ENCODE results near the gene PDE7B. TPM values are rescaled to one million over a fixed set of nuclear protein-coding genes. Genes with fewer than 3 reads are reported as not detected.

The PDE7B gene
- total RNA-seq, 4 donors from 2014 or later, result 2.9 to 23.6 (median 5.2) TPM

DNA sequence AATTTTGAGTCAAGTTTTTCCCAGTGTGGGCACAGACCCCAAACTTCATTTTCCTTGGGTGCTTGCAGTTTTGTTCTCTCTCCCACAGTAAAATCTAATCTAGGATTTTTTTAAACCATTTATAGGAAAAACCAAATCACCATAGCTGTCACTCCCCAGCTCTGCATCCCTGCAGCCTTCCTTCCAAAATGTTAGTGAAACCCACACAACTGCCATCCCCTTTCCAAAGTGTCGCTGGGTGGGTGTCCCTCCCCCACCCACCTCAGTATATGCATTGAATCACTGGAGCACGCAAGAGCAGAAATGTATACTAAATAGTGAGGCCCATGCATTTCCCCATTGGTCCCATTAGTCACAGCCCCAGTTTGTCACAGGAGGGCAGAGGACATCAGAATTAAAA is 260.3 kb downstream of the PDE7B start:
- TF ChIP-seq, protein P1, sequence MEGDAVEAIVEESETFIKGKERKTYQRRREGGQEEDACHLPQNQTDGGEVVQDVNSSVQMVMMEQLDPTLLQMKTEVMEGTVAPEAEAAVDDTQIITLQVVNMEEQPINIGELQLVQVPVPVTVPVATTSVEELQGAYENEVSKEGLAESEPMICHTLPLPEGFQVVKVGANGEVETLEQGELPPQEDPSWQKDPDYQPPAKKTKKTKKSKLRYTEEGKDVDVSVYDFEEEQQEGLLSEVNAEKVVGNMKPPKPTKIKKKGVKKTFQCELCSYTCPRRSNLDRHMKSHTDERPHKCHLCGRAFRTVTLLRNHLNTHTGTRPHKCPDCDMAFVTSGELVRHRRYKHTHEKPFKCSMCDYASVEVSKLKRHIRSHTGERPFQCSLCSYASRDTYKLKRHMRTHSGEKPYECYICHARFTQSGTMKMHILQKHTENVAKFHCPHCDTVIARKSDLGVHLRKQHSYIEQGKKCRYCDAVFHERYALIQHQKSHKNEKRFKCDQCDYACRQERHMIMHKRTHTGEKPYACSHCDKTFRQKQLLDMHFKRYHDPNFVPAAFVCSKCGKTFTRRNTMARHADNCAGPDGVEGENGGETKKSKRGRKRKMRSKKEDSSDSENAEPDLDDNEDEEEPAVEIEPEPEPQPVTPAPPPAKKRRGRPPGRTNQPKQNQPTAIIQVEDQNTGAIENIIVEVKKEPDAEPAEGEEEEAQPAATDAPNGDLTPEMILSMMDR (IDR thresholded peaks at IDR 0.05), result no peak
- no peak for TF ChIP-seq POLR2AphosphoS5 (IDR thresholded peaks at IDR 0.05)
- Histone ChIP-seq H3K27ac (no peak overlapping the region), H3K27me3 (no peaks in the 10 kb centered on the region), H3K9me3 (no peaks in the 10 kb centered on the region), H3K36me3 (no peaks in the 10 kb centered on the region), H3K4me1 (peaks cover 2 to 22% (median 7%) of the 10 kb centered on the region in 3 donors), H3K4me3 (no peak overlapping the region)
- ATAC-seq, result no peak
- WGBS, 2 donors (ENCODE audit: low coverage in 1 of 2), result 80% methylated on average over 1 of the region's 2 CpGs; no CpG with 5 or more reads in 1 of the 2 donors

DNA sequence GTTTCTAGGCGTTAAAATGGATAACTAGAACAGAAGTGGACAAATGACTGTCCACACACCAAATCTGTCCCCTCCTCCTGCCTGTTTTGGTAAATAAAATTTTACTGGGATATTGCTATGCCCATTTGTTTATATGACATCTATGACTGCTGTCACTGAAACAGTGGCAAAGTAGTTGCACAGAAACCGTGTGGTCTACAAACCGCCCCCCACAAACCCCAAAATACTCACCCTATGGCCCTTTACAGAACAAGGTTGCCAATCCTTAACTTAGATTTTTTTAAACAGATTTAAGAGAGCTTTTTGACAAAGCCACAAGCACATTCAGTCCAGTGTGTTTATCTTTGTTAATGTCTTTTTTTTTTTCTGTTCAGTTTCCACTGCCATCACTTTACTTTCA is 260.8 kb downstream of the PDE7B start:
- TF ChIP-seq POLR2A (IDR thresholded peaks at IDR 0.05), result no peak
- TF ChIP-seq POLR2AphosphoS5 (IDR thresholded peaks at IDR 0.05), result no peak
- TF ChIP-seq, protein P1 (IDR thresholded peaks at IDR 0.05), result no peak
- no peak for TF ChIP-seq EP300 (IDR thresholded peaks at IDR 0.05)

DNA sequence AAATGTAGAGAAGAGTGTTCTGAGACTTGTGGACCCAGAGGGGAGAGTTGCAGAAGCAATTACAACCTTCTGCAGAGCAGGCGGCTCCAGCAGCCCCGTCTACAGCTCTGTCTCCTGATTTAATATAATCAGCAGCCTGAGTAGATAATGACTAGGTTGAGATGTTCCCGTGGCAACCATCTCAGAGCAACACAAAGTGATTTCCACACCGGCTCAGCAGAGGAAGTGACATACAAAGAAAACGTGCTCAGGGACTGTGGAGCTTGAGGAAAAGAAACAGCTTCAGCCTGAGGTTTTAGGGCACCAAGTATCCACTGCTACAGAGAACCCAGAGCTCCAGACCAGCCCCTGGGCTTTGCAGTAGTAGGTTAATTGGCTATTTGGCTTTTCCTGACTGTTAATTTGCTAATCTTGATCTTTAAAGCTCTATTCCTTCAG is 262.3 kb downstream of the PDE7B start:
- WGBS, 2 donors (ENCODE audit: low coverage in 1 of 2), result 2 to 10% methylated on average over 5 of the region's 5 CpGs
- Histone ChIP-seq H3K4me1 (peaks cover 2 to 16% (median 7%) of the 10 kb centered on the region in 3 donors), H3K36me3 (no peaks in the 10 kb centered on the region), H3K27me3 (no peaks in the 10 kb centered on the region), H3K27ac (peak overlapping the region in 3 of 4 donors; percentile 49 to 51 (median 51)), H3K9me3 (no peaks in the 10 kb centered on the region), H3K4me3 (no peak overlapping the region)
- TF ChIP-seq, protein P1 (IDR thresholded peaks at IDR 0.05), result no peak
- TF ChIP-seq POLR2AphosphoS5 (IDR thresholded peaks at IDR 0.05) (peak; percentile 6), EP300 (IDR thresholded peaks at IDR 0.05) (no peak), POLR2A (IDR thresholded peaks at IDR 0.05) (no peak)
- ATAC-seq, result peak; percentile 85

More for the DNA sequence above, 260.8 kb downstream of the PDE7B start:
- Histone ChIP-seq H3K4me1 (peaks cover 2 to 22% (median 7%) of the 10 kb centered on the region in 3 donors), H3K36me3 (no peaks in the 10 kb centered on the region), H3K27me3 (no peaks in the 10 kb centered on the region), H3K4me3 (no peak overlapping the region), H3K27ac (no peak overlapping the region), H3K9me3 (no peaks in the 10 kb centered on the region)
- WGBS, 2 donors (ENCODE audit: low coverage in 1 of 2), result 100% methylated on average over 2 of the region's 3 CpGs
- ATAC-seq, result no peak

DNA sequence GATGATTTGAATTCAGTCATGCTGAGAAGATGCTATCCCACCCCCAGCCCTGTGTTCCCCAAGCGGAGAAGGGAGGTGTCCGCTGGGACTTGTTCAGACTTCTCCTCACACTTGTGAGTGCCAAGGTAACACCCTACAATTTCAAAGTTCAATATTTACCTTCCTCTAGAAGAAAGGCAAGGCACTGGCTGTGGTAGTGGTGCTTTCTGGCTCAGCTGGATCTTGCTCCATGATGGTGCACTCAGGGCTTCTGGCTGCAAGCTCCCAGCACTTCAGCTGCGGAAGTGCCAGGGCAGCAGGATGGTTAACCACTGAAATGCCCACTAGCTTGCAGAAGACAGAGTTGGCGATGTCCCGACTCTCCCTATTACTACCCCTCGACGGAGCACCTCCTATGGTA is 263.2 kb downstream of the PDE7B start:
- H3K4me3 ChIP-seq, result no peak overlapping the region
- no peaks in the 10 kb centered on the region for H3K9me3 ChIP-seq
- peaks cover 2 to 16% (median 7%) of the 10 kb centered on the region in 3 donors for H3K4me1 ChIP-seq
- TF ChIP-seq EP300 (IDR thresholded peaks at IDR 0.05) (no peak), POLR2AphosphoS5 (IDR thresholded peaks at IDR 0.05) (no peak), POLR2A (IDR thresholded peaks at IDR 0.05) (no peak)
- TF ChIP-seq, protein P1 (IDR thresholded peaks at IDR 0.05), result no peak
- H3K27ac ChIP-seq, result peak overlapping the region in 2 of 4 donors; percentile 49 to 51
- WGBS, 2 donors (ENCODE audit: low coverage in 1 of 2), result 93 to 96% methylated on average over 2 to 4 of the region's 7 CpGs
- H3K27me3 ChIP-seq, result no peaks in the 10 kb centered on the region
- ATAC-seq, result no peak
- no peaks in the 10 kb centered on the region for H3K36me3 ChIP-seq

- no peaks in the 10 kb centered on the region for H3K27me3 ChIP-seq
- no peak overlapping the region for H3K27ac ChIP-seq
- H3K4me3 ChIP-seq, result no peak overlapping the region
- no peak for ATAC-seq
- H3K36me3 ChIP-seq, result no peaks in the 10 kb centered on the region
- H3K9me3 ChIP-seq, result no peaks in the 10 kb centered on the region
- WGBS, 2 donors (ENCODE audit: low coverage in 1 of 2), result 67 to 71% methylated on average over 1 of the region's 1 CpG
- peaks cover 2 to 16% (median 7%) of the 10 kb centered on the region in 3 donors for H3K4me1 ChIP-seq
- TF ChIP-seq, protein P1 (IDR thresholded peaks at IDR 0.05), result no peak
- no peak for TF ChIP-seq POLR2A (IDR thresholded peaks at IDR 0.05)
- TF ChIP-seq POLR2AphosphoS5 (IDR thresholded peaks at IDR 0.05), result no peak
- TF ChIP-seq EP300 (IDR thresholded peaks at IDR 0.05), result no peak
Measured at GRCh38 chr6:136115941-136116340, 264.4 kb downstream of the PDE7B start.
